Transverse colon (tissue), 3 donors: Measurements from ENCODE around the gene SPARCL1.

Experiments
- CTCF ChIP-seq, 5 experiments: fragments of 200-600 bp in 3 of 5; fragments of 450-650 bp in 2 of 5; sonication (generic) in 3 of 5; IDR thresholded peaks; 1 replicate in 2 of 5; 2 replicates in 3 of 5; pipeline ENCODE4 v1.5.1; 2016 to 2017; ENCODE audit warnings: antibody characterized with exemption in 5 of 5, inconsistent platforms in 3 of 5, mild to moderate bottlenecking in 2 of 5, moderate library complexity in 1 of 5
- EP300 ChIP-seq: sonication (generic); formaldehyde crosslinking; IDR thresholded peaks from one replicate; pipeline ENCODE4 v1.6.1; 2017; ENCODE audit warnings: antibody characterized with exemption, low read depth

GRCh38 chr4:87451537-87451936 is 77.6 kb downstream of the SPARCL1 start:
- TF ChIP-seq CTCF (IDR thresholded peaks at IDR 0.05) (no peak), EP300 (no peak)
